Bone marrow (tissue), 2 donors: ENCODE measurements around the gene ELAVL4.

ENCODE experiments used
- DNase-seq, 2 donors: peaks; one replicate each; lab custom pipeline; 2025; lab: John Stamatoyannopoulos, UW

Gene ELAVL4

DNA sequence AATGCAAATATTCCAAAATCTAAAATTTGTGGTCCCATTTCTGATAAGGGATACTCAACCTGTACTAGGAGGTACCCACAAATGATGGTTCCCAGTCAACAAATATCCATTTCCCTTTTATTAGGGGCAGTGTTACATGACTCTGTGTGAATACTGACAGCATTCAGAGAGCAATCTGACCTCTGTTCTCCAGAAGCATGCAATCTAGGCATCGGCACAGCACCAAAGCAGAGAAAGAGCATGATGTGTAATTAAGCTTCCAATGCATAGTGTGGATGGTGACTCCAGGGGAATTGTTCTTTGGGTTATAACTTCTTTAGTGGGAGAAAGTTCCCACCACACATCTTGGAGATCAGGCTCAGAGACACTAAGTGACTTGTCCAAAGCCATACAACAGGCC is 71.6 kb downstream of the ELAVL4 start:
- no peak for DNase-seq

DNA sequence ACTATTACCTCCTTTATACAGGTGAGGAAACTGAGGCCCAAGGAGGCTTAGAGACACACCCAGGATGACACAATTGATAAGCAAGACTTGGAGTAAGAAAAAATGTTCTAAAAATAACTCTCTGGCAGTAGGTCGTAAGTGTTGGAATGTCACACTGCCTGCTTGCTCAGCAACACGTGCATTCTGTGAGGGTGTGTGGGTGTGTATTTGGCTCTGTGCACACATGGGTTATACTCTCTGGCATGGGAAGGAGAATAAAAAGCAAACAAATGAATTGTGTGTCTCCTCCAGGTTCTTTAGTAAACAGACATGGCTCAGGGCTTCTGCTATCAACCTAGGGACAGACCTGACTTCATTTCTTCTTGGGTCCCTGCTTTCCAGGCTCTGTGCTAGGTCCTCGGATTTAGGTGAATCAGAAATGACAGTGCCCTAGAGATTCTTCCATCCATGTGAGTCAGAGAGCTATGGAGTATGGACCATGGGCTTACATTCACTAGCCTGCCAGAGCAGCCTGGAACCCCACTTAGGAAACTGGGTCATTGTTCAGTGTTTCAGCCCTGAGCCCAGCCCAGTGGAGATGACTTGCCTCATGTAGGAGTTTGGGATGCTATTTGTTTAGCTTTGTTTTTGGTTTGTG is 72.4 kb downstream of the ELAVL4 start:
- no peak for DNase-seq

DNA sequence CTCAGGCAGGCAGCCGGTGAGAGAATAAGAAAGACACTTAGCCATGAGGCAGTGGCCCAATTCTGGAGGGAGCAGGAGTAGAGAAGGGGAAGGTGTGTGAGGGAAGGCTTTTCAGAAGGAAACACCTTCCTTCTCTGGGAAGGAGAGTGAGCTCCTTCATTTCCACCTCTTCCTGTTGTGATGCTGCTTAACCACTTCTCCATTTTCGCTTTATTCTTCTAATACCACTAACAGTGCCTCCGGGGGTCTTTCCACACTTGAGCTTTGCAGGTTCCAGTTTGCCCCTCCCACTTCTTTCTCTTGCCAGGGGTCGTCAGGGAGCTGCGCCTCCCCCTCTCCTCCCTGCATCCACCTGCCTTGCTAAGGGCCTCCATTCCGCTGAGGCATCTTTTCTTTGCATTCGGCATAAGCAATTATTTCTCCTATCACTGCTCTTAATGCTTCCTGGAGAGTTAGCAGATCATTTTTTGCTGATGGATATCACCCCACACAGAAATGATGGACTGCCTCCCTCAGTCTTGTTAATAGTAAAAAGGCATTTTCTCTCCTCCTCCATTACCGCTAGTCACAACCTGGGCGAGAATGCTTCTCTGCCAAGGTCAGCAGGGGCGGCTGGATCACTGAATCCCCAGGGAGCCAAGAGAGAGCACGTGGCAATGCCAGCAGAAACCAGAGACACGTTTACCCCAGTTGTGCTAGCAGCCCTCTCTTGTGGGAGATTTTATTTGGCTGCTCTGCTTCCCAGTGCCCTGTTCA is 74.8 kb downstream of the ELAVL4 start:
- no peak for DNase-seq

DNA sequence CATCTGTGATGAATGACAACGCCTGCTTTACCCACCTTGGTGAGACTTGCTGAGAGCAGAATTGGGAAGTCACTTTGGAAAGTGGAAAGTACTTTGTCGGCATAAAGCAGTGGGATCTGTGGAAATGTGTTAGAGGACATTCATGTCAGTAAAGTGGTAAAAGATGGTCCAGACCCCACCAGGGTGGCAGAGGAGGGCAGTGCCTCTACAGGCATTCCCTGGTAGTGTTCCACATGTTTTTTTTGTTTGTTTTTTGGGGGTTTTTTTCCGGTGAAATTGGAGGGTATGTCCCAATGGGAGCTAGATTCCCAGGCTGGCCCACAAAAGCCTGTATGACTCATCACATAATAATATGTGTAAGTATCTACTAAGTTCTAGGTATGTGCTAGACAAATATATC is 80.6 kb downstream of the ELAVL4 start:
- no peak for DNase-seq

DNA sequence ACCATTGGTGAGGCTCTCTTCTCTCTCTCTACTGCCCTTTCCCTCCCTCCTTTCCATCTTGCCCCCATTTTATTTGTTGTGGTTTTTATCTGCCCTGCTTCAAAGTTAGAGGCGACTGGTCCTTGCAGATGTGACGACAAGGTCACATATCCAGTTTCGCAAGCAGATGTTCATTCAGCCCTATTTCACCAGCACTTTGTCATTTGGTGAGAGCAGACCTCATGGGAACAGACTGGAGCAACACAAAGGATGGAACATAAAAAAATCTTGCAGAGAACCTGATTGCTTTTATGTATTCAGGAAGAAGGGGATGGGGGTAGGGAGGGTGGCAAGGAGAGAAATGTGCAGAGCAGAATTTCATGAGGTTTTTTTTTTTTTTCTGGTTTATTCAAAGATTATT is 84.3 kb downstream of the ELAVL4 start:
- DNase-seq, result no peak

DNA sequence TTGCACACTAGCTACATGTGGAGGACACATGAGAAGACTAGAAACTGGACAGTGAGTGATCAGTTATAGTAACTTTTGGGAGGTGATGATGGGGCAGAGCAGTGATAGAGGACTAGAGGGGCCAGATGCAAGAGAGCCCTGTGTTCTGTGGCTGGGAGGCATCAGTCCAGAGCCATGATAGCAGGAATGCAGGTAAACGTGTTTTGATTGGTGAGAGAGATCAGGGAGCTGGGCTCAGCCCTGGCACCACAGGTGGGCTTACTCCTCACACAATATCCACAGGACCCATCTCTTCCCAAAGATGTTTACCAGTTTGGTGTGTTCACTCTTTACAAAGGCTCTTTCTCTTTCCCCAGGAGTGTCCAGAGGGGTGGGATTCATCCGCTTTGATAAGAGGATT is 86.5 kb downstream of the ELAVL4 start:
- no peak for DNase-seq

DNA sequence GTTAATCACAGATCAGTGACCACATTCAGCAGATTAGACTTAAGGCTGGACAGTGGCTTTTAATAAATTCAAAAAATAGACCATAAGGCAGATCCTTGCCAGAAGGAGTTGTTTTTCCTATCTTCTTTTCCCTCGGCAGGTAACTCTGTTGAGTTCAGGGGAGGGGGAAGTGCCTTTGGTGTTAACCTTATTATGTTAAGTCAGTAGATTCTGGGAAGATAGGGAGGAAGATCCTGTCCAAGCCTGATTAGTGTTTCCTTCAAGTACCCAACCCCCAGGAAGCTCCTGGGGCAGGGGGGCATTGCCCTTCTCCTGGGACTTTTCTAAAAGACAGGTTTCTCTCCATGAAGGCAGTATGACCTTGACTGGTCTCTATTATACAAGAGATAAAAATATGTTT is 87.4 kb downstream of the ELAVL4 start:
- no peak for DNase-seq

DNA sequence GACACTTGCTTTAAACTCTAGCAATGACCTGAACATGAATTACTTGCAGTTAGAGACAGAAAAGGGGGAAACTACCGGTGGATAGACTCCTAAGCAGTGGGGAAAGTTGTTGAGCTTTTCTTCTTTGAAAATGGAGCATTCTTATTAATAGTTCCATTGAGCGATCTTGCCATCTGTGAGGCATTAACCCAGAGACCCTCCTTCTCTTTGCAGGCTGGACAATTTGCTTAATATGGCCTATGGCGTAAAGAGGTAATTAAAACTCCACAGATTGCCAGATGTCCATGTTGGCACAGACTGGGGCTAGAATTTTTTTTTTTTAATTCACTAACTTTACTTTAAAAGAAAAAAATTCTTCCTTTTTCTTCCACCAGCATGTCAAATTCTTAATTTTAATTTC is 88.5 kb downstream of the ELAVL4 start:
- DNase-seq, result no peak

DNA sequence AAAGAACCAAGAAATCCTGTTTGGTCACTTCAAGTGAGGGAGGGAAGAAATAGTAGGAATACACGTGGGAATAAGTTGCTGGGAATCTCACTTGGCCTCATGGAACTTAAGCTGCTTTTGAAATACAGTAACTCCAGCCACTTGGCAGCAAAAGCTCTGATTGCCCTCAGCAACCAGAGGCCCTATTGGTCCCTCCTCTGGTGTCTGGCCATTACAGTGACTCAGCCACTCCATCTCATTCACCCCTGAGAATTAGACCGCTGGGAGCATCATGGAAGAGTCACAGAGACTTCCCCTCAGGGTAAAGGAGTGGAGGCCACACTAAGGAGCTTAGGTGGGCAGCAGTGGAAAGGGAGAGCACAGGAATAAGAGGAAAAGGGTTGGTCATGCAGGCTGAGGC is 99.6 kb downstream of the ELAVL4 start:
- DNase-seq, result no peak

DNA sequence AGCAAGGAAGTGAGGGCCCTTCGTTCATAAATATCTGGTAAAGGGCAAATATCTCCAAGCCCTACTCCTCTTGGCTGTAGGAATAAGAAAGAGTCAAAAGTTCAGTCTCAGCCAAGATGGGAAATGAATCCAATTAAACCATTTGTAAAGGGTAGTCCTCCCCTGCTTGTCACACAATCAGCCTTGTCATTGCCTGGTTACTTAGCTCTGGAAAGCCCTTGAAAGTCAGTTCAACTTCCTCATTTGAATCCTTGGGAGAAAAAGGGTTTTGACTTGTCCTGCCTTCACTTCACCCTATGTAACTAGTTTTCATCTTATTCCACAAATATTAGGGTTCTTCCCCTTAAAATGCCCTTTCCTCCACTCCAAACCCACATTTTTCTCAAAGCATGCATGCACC is 100.0 kb downstream of the ELAVL4 start:
- no peak for DNase-seq

DNA sequence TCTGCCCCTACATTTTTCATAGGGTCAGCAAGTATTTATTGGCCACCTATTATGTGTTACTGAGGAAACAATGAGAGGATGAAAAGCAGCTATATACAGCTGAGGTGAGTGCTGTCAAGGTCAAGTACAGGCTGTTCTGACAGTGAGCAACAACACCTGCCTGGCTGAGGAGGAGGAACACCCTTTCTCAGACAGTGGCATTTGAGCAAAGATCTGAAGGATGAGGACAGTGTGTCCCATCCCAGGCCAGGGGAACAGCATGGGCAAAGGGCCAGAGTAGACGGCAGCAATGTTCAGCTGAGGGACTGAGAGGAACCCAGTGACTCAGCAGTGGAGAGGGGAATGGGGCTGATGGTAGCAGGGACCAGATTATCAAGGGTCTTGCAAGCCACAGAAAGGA is 101.0 kb downstream of the ELAVL4 start:
- DNase-seq, result no peak

DNA sequence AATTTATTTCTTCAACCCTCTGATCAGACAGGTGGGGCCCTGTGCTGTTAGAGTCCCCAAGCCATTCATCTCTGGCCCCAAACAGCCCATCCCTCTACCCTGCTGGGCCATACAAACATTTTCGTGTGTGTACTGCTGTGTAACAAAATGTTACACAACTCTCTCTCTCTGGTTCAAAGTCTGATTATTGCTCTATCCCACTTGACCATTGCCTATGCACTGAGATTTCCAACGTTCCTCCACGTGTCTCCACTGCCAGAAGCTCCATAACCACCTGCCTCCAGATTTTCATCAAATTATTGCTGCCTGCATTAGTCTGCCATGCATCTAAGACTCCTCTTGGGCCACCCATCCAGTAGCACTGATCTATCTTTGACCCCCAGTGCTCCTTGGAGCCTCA is 104.8 kb downstream of the ELAVL4 start:
- DNase-seq, result no peak

DNA sequence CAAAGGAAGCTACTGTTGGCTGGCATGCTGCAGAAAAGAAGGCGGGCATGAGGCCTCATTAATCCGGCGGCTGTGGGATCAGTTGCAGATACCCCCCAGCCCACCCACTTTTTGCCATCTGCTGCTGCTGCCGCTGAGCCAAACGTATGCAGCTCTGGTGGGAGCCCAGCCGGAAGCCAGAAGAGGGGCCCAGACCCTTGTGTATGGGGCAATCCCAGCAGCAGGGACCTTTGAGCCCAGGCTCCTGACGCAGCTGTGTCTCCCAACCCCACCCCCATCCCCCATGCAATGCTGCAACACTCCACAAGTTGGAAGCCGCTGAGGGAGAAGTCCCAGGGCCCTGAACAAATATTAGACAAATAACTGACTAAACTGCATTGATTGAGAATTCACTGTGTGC is 106.0 kb downstream of the ELAVL4 start:
- no peak for DNase-seq

DNA sequence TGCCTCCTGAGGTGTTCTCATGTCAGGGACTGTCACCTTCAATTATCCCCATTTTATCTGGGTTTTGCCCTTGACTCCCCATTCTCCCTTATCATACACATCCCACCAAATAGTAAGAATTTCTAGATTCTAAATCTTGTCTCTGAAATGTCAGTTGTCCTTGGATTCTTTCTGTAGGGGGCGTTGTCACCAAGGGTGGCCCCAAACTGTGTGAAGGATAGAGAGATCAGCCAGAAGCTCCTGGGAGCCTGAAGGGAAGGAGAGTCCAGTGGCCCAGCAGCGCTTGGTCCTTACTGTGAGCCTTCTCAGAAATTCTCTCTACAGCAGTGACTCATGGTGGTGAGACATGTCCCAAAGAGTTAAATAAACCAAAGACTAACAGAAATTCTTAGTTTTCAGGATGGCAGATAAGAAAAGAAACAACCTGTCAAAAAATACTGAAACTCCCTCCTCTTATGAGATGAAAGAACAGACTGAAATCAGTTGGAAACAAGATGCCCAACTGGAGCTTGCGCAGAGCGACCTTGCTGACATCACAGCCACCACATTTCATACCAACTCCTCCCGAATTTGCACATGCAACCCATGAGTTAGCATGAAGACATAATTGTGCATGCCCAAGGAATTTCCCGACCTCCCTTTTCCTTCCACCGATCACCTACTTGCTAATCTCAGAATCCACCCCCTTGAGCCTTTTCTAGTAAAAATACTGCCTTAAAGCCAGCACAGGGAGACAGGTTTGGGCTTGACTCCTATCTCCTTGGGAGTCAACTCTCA is 109.8 kb downstream of the ELAVL4 start:
- no peak for DNase-seq

DNA sequence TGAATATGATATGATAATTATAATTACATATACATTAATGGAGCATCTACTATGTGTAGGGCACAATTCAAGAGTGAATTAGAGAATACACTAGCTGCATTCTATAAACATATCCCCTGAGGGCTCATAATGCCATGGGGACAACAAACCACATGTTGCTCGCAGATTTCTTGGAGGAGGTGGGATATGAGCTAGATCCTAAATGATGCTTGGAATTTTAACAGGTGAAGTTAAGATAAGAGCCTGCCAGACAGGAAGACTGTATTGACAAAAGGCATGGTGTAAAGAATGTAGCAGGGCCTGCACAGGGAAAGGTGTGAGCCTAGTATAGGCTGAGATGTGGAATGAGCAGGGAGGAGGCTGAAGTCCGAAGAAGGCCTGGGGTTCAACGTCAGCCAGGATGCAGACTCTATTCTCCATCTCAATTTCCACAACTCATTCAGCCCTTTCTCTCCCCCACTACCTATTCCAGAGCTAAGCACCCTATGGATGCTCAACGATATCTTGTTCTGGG is 120.2 kb downstream of the ELAVL4 start:
- DNase-seq, result no peak

DNA sequence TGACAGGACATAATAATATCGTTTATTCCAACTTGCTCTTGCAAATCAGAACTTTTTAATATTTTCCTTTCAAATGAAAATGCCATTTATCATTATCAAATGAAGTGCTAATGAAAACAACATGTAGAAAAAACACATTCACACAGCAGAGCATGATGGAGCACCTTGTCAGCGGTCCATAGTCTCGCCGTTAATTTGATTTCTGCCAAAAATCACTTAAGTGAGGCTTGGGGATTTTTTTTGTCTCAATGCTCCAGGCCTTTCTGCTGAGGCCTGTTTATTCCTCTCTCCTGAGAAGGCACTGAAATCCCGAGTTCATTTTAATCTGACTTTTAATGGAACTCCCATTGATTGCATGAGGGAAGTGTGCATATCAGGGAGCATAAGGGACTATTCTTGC is 122.5 kb downstream of the ELAVL4 start:
- no peak for DNase-seq

DNA sequence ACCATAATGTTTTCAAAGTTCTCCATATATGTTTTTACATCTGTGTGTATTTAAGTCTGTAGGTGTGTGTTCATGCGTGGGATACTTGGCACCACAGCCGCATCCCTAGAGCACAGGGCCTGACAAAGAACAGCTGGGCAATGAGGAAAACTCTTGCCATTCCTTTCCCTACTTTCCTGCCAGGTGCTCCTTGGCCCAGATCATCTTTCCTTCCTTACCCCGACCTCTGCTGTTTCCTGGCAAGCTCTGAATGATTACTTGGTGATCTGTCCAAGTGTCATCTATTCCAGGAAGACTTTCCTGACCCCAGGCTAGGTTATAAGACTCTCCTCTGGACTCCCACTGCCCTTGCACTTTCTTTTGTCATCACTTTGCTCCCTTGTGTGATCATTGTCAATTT is 123.6 kb downstream of the ELAVL4 start:
- no peak for DNase-seq

DNA sequence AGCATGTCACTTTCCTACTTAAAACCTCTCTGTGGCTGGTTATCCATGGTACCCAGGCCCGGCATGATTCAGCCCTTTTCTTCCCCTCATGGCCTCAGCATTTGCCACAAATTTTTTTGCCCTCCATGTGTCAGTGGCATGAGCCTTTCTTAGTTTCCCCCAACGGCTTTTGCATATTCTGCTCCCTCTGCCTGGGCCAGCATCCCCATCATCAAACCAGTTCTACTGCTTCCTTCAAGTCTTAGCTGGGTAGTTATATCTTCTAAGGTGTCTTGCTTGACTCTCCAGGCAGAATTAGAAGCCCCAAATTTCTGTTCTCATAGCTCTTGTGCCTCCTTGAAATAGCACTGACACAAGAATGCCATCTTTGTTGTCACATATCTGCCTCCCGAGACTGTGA is 127.9 kb downstream of the ELAVL4 start:
- DNase-seq, result no peak

DNA sequence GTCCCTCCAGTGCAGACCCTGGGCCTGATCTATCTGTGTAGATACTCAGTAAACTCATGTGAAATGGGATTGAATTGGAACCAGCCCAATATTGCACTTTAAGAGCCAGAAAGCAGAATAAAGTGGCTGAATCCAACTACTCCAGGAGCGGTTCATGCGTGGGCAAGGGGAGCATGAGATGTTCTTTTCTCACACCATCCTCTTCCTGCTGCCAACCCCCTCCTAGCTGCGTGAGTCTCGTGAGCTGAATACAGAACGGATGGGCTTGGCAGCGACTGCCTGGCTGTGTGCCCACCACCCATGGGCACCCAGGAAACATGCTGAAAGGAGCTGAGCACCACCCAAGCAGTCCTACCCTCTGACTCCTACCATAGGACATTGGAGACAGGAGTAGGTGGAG is 128.3 kb downstream of the ELAVL4 start:
- DNase-seq, result no peak

DNA sequence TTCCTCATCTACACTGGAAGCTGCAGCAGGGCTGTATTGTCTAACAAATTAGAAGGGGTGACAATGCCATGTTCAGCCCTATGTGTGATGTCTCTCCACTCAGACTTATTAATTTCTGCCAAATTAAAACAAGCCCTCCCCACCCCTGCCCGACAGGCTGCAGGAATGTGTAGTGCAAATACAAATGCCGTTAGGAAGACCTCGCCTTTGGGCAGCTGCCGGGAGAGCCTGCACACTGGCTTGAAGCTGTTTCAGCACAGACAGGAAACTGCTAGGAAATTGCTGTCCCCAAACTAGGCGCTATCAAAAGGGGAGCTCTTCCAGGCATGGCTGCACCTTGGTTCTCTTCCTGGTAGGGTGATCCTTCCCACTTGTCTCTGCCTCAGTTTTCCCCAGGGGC is 135.2 kb downstream of the ELAVL4 start:
- no peak for DNase-seq

DNA sequence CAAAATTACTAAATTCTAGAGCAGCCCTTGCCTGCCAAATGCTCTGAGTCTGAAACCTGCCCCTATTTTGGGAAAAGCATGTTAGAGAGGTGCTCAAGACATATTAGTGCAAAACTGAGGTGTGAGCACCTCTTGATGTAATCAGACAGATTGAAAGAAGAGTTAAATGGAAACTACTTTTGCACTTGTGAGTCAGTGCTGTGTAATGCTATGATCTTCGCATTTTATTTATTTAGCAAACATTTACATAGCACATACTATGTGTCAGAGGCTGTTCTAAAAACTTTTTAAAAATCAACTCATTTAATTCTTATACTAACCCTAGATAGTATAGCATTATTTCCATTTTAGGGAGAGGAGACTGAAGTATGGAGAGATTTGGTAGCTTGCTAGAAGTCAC is 138.1 kb downstream of the ELAVL4 start:
- no peak for DNase-seq

DNA sequence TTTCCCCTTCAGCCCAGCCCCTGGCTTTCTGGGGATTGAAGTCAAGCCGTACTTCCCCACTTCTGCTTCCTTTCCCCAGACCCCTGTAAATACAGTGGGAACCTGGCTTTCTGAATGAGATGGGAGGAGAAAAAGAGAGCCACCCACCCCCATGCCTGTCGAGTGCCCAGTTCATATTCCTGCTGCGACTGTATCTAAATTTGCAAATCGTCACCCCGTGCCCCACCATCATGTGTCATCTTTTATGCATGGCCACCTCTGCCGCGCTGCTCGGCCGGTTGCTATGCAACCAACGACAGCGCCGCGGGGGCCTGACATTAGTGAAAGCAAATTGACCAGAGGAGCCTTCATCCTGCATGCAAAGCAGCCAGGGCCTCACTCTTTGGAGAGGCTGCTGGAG is 143.0 kb downstream of the ELAVL4 start:
- DNase-seq, result no peak

DNA sequence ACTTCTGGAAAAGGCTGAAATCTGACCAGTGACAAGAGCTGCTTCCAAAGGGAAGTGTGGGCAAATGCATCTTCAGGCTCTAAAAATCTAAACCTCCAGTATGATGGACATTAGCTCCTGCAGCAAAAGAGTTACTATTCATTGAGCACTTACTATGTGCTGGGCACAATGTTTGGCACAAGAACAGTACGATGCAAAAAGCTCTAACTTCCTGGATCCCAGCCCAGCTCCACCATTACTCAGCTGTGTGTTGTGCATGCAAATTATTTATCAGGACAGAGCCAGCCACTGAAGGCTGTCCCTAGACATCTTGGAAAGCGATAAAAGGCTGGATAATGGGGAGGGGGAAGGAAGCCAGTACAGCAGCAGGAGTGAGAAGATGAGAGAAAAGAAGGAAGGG is 143.5 kb downstream of the ELAVL4 start:
- no peak for DNase-seq
